DOHH2 (cell line): ENCODE data around the gene PIGQ.

Experiments used
- H3F3A ChIP-seq: fragments of 200-600 bp; sonication (generic), shearing (Covaris generic); 2 replicates; pipeline ENCODE4 v1.6.0; 2016; ENCODE audit warnings: antibody characterized with exemption, mild to moderate bottlenecking; ENCODE audit not compliant: control insufficient read depth, insufficient read depth
- H3K27ac ChIP-seq: fragments of 200-600 bp; sonication (generic); 2 replicates; pipeline ENCODE4 v1.5.1; 2014; ENCODE audit warnings: low read depth, mild to moderate bottlenecking, low read length, moderate library complexity
- H3K27me3 ChIP-seq: fragments of 200-600 bp; sonication (generic); 2 replicates; pipeline ENCODE4 v1.6.1; 2014; ENCODE audit warnings: mild to moderate bottlenecking, low read length, mixed read lengths; ENCODE audit not compliant: control insufficient read depth
- H3K36me3 ChIP-seq: fragments of 200-600 bp; sonication (generic); 2 replicates; pipeline ENCODE4 v1.6.1; 2014; ENCODE audit warnings: mild to moderate bottlenecking, low read length, moderate library complexity, mixed read lengths; ENCODE audit not compliant: control insufficient read depth
- H3K4me1 ChIP-seq: fragments of 200-600 bp; sonication (generic); 2 replicates; pipeline ENCODE4 v1.6.1; 2014; ENCODE audit warnings: mild to moderate bottlenecking, low read length, mixed read lengths; ENCODE audit not compliant: control insufficient read depth
- H3K4me2 ChIP-seq: fragments of 200-600 bp; sonication (generic); 2 replicates; pipeline ENCODE4 v1.6.0; 2014; ENCODE audit warnings: mild to moderate bottlenecking, low read length, moderate library complexity
- H3K4me3 ChIP-seq: fragments of 200-600 bp; sonication (generic); 2 replicates; pipeline ENCODE4 v1.5.1; 2014; ENCODE audit warnings: mild to moderate bottlenecking, low read length, mixed read lengths
- H3K79me2 ChIP-seq: fragments of 200-600 bp; sonication (generic); 2 replicates; pipeline ENCODE4 v1.6.1; 2014; ENCODE audit warnings: mild to moderate bottlenecking, low read length, mixed read lengths; ENCODE audit not compliant: control insufficient read depth
- H3K9me2 ChIP-seq: fragments of 200-600 bp; sonication (generic); replicated peaks from 2 replicates; pipeline ENCODE4 v1.6.1; 2014; ENCODE audit warnings: mild to moderate bottlenecking, low read length, mixed read lengths; ENCODE audit not compliant: control insufficient read depth
- H3K9me3 ChIP-seq: fragments of 200-600 bp; sonication (generic); 2 replicates; pipeline ENCODE4 v1.6.1; 2014; ENCODE audit warnings: antibody characterized with exemption, low read length, mixed read lengths; ENCODE audit not compliant: control insufficient read depth, insufficient read depth
- H4K20me1 ChIP-seq: fragments of 200-600 bp; sonication (generic); 2 replicates; pipeline ENCODE4 v1.6.0; 2014; ENCODE audit warnings: low read depth, mild to moderate bottlenecking, antibody characterized with exemption, low read length, moderate library complexity; ENCODE audit not compliant: control insufficient read depth, insufficient read depth
- EZH2phosphoT487 ChIP-seq: fragments of 200-600 bp; sonication (generic); IDR thresholded peaks from 2 replicates; pipeline ENCODE4 v1.6.1; 2017; ENCODE audit warnings: borderline replicate concordance, mild to moderate bottlenecking, antibody characterized with exemption, low read length, moderate library complexity, mixed read lengths
- TF ChIP-seq, protein P1 (sequence below): fragments of 200-600 bp; sonication (generic); IDR thresholded peaks from one replicate; pipeline ENCODE4 v1.5.1; 2014; ENCODE audit warnings: antibody characterized with exemption, mild to moderate bottlenecking, low read depth, low read length; ENCODE audit not compliant: poor library complexity, severe bottlenecking

Gene PIGQ

DNA sequence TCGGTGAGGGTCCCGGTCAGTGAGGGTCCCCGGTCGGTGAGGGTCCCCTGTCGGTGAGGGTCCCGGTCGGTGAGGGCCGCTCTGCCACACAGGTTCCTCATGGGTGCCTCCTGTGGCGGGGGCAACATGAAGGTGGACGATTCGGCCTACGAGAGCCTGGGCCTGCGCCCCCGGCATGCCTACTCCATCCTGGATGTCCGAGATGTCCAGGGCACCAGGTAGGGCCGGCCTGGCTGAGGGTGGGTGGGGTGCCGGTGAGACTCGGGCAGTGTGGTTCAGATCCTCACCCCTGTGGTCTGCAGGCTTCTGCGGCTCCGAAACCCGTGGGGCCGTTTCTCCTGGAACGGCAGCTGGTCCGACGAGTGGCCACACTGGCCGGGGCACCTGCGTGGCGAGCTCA, 18.6 kb upstream of the PIGQ start:
- H3K36me3 ChIP-seq = peaks cover 25% of the 10 kb centered on the region; the same call in 1 of the 2 replicates
- H3K9me3 ChIP-seq = no peaks in the 10 kb centered on the region

DNA sequence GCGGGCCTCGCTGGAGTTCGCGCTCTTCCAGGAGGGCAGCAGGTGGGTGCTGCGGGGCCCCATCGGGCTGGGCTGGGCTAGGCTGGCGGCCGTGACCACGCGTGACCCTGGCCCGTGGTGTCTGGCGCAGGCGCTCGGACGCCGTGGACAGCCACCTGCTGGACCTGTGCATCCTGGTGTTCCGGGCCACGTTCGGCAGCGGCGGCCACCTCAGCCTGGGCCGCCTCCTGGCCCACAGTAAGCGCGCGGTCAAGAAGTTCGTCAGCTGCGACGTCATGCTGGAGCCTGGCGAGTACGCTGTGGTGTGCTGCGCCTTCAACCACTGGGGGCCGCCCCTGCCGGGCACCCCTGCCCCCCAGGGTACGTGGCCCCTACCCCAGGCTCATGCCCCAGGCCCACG, 17.6 kb upstream of the PIGQ start:
- Histone ChIP-seq H3K9me2 (no peaks in the 10 kb centered on the region), H3K4me3 (no peak overlapping the region), H3K36me3 (peaks cover 25% of the 10 kb centered on the region; the same call in 1 of the 2 replicates), H4K20me1 (no peaks in the 10 kb centered on the region; the same call in 1 of the 2 replicates), H3F3A (no peaks in the 10 kb centered on the region), H3K9me3 (no peaks in the 10 kb centered on the region), H3K4me1 (no peaks in the 10 kb centered on the region), H3K27me3 (no peaks in the 10 kb centered on the region), H3K79me2 (no peaks in the 10 kb centered on the region), H3K4me2 (no peak overlapping the region), H3K27ac (no peak overlapping the region)
- no peak for TF ChIP-seq EZH2phosphoT487
- TF ChIP-seq, protein P1, sequence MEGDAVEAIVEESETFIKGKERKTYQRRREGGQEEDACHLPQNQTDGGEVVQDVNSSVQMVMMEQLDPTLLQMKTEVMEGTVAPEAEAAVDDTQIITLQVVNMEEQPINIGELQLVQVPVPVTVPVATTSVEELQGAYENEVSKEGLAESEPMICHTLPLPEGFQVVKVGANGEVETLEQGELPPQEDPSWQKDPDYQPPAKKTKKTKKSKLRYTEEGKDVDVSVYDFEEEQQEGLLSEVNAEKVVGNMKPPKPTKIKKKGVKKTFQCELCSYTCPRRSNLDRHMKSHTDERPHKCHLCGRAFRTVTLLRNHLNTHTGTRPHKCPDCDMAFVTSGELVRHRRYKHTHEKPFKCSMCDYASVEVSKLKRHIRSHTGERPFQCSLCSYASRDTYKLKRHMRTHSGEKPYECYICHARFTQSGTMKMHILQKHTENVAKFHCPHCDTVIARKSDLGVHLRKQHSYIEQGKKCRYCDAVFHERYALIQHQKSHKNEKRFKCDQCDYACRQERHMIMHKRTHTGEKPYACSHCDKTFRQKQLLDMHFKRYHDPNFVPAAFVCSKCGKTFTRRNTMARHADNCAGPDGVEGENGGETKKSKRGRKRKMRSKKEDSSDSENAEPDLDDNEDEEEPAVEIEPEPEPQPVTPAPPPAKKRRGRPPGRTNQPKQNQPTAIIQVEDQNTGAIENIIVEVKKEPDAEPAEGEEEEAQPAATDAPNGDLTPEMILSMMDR = no peak

More for the DNA sequence above, 18.6 kb upstream of the PIGQ start:
- TF ChIP-seq, protein P1 = no peak
- TF ChIP-seq EZH2phosphoT487 = no peak
- no peak overlapping the region for H3K27ac ChIP-seq
- no peaks in the 10 kb centered on the region for H3K9me2 ChIP-seq
- H3K79me2 ChIP-seq = peaks cover 5% of the 10 kb centered on the region
- no peaks in the 10 kb centered on the region for H3F3A ChIP-seq
- no peak overlapping the region for H3K4me2 ChIP-seq
- no peaks in the 10 kb centered on the region; the same call in 1 of the 2 replicates for H4K20me1 ChIP-seq
- no peak overlapping the region for H3K4me3 ChIP-seq
- H3K4me1 ChIP-seq = no peaks in the 10 kb centered on the region
- H3K27me3 ChIP-seq = no peaks in the 10 kb centered on the region

DNA sequence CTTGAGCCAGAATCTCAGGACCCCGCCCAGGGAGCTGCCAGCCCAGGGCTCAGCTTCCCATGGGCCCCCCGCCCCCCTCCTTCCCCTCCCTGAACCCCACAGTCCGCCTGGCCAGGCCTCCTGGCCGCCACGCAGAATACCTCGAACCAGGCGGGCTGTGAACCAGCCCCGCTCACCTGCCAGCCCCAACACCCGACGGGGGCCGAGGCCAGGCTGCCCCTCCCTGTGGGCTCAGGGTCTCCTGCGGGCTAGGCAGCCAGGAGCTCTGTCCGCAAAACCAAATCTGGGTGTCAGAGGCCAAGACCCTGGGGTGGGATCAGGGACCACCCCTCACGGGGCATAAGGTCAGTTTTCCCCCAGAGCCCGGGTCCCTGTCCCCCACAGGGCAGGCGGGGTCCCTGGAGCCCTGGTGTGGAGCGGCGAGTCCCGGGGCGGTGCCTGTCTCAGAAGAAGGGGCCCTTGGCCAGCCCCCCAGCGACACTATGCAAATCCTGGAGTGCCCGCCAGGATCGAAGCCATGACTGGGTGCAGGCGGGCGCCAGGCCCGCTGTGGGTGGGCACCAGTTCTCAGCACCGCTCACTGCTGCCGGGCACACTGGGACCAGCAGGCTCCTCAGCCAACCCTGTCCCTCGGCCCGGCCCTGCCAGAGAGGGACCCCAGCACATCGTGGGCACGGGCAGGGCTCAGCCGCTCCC, 16.0 kb upstream of the PIGQ start:
- H3K9me3 ChIP-seq = no peaks in the 10 kb centered on the region
- H3K27ac ChIP-seq = no peak overlapping the region
- no peaks in the 10 kb centered on the region for H3K9me2 ChIP-seq
- no peaks in the 10 kb centered on the region; the same call in 1 of the 2 replicates for H4K20me1 ChIP-seq
- no peaks in the 10 kb centered on the region for H3K79me2 ChIP-seq
- no peak for TF ChIP-seq EZH2phosphoT487
- TF ChIP-seq, protein P1 = no peak
- H3K27me3 ChIP-seq = no peaks in the 10 kb centered on the region
- peaks cover 8% of the 10 kb centered on the region for H3K4me1 ChIP-seq
- H3F3A ChIP-seq = no peaks in the 10 kb centered on the region
- no peak overlapping the region for H3K4me3 ChIP-seq
- peaks cover 20% of the 10 kb centered on the region; the same call in 1 of the 2 replicates for H3K36me3 ChIP-seq
- H3K4me2 ChIP-seq = no peak overlapping the region
